ENCODE measurements around the gene ZXDC. TPM values are rescaled to one million over a fixed set of nuclear protein-coding genes. Genes with fewer than 3 reads are reported as not detected.

Gene ZXDC
- total RNA-seq, 1 donor from 2014 or later: 29.4 TPM

GRCh38 chr3:126415661-126416591 lies 59.8 kb downstream of the ZXDC start:
- intact Hi-C loops (cut with micrococcal nuclease): no loop called here
- Mint-ChIP-seq H3K27ac (no peak overlapping the region), H3K27me3 (peaks cover 16% of the 10 kb centered on the region), H3K4me3 (no peak overlapping the region), H3K36me3 (ENCODE audit: low read depth) (no peaks in the 10 kb centered on the region), H3K4me1 (no peaks in the 10 kb centered on the region), H3K9me3 (no peaks in the 10 kb centered on the region)
- no peak for DNase-seq

DNA sequence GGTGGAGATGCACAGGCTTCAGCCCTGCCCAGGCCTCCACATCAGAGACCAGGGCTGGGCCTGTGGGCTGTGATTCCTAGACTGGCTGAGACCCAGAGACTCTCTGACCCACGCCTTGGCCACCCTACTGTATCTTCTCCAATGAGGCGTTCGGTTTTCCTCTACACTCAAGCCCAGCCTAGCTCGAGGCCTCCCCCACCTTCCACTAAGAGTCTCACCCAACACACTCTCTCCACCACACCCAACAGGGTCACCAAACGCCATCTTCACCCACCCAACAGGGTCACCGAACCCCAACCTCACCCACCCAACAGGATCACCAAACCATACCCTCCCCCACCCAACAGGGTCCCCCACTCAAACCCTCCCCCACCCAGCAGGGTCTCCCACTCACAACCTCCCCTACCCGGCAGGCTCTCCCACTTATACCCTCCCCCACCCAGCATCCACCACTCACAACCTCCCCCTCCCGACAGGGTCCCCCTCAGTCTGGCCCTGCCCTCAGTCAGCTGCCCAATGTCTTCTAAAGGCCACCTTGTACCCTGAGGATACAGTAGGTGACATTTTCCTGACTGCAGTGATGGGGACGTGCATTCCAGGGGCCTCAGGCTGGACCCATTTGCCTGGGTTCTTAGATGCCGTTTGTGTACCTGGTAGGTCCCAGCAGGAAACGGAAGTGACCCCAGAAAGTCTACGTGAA lies 60.6 kb downstream of the ZXDC start:
- H3K4me1 Mint-ChIP-seq: no peaks in the 10 kb centered on the region
- no peaks in the 10 kb centered on the region for H3K36me3 Mint-ChIP-seq (ENCODE audit: low read depth)
- no peak overlapping the region for H3K27ac Mint-ChIP-seq
- DNase-seq: no peak
- H3K4me3 Mint-ChIP-seq: no peak overlapping the region
- H3K9me3 Mint-ChIP-seq: no peaks in the 10 kb centered on the region
- peaks cover 19% of the 10 kb centered on the region for H3K27me3 Mint-ChIP-seq
- intact Hi-C loops (cut with micrococcal nuclease): no loop called here

- no peaks in the 10 kb centered on the region for H3K9me3 Mint-ChIP-seq
- no peak for DNase-seq
- no peak overlapping the region for H3K27ac Mint-ChIP-seq
- no peaks in the 10 kb centered on the region for H3K4me1 Mint-ChIP-seq
- peaks cover 19% of the 10 kb centered on the region for H3K27me3 Mint-ChIP-seq
- H3K36me3 Mint-ChIP-seq (ENCODE audit: low read depth): no peaks in the 10 kb centered on the region
- intact Hi-C loops (cut with micrococcal nuclease): no loop called here
- no peak overlapping the region for H3K4me3 Mint-ChIP-seq
Measured at GRCh38 chr3:126414406-126414805, 61.3 kb downstream of the ZXDC start.

GRCh38 chr3:126413693-126414080 lies 62.0 kb downstream of the ZXDC start:
- no peaks in the 10 kb centered on the region for H3K4me1 Mint-ChIP-seq
- H3K27me3 Mint-ChIP-seq: peaks cover 21% of the 10 kb centered on the region
- no peak overlapping the region for H3K27ac Mint-ChIP-seq
- no peak for DNase-seq
- H3K36me3 Mint-ChIP-seq (ENCODE audit: low read depth): no peaks in the 10 kb centered on the region
- H3K9me3 Mint-ChIP-seq: no peaks in the 10 kb centered on the region
- intact Hi-C loops (cut with micrococcal nuclease): no loop called here
- no peak overlapping the region for H3K4me3 Mint-ChIP-seq

DNA sequence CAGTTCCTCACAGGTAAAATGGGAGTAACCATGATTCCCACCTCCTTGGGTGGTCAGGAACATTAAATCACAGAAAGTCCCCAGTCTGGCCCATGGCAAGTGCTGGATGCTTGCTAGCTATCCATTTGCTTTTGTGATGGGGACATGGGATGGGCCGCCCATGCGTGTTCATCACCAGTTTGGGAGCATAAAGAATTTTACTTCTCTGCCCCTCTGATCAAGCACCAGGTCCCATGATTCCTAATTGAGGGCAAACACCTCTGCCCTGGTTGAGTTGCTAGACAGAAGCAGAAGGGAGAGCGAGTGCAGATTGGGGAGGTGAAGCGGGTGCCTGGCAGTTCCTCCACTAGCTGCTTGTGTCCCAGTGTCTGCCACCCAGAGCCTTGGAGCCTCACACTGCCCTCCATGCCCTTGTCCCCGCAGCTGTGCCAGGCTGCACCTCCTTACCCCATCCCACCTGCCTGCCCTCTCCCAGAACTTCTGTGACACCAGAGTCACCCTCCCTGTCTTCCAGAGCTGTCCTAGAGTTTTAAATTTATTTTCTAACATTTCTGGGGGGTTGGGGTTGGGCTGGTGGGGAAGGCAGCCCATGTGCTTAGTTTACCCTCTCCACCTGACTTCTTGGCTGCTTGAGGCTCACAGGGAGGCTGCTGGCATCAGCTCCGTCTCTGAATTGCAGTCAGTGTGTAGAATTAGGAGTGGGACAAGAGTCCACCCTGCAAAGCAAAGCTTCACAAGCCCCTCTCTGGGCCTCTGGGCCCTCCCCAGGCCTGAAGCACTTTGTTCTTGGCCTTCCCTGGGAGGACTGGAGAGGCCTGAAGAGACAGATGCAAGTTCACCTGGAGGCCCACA lies 62.6 kb downstream of the ZXDC start:
- H3K27me3 Mint-ChIP-seq: peaks cover 21% of the 10 kb centered on the region
- H3K36me3 Mint-ChIP-seq (ENCODE audit: low read depth): no peaks in the 10 kb centered on the region
- H3K9me3 Mint-ChIP-seq: no peaks in the 10 kb centered on the region
- H3K4me3 Mint-ChIP-seq: no peak overlapping the region
- no peak overlapping the region for H3K27ac Mint-ChIP-seq
- H3K4me1 Mint-ChIP-seq: no peaks in the 10 kb centered on the region
- intact Hi-C loops (cut with micrococcal nuclease): no loop called here
- no peak for DNase-seq

- Mint-ChIP-seq H3K27ac (no peak overlapping the region), H3K27me3 (peaks cover 19% of the 10 kb centered on the region), H3K4me1 (no peaks in the 10 kb centered on the region), H3K36me3 (ENCODE audit: low read depth) (no peaks in the 10 kb centered on the region), H3K4me3 (no peak overlapping the region), H3K9me3 (no peaks in the 10 kb centered on the region)
- no peak for DNase-seq
- intact Hi-C loops (cut with micrococcal nuclease): no loop called here
Measured at GRCh38 chr3:126408099-126408498, 67.6 kb downstream of the ZXDC start.

DNA sequence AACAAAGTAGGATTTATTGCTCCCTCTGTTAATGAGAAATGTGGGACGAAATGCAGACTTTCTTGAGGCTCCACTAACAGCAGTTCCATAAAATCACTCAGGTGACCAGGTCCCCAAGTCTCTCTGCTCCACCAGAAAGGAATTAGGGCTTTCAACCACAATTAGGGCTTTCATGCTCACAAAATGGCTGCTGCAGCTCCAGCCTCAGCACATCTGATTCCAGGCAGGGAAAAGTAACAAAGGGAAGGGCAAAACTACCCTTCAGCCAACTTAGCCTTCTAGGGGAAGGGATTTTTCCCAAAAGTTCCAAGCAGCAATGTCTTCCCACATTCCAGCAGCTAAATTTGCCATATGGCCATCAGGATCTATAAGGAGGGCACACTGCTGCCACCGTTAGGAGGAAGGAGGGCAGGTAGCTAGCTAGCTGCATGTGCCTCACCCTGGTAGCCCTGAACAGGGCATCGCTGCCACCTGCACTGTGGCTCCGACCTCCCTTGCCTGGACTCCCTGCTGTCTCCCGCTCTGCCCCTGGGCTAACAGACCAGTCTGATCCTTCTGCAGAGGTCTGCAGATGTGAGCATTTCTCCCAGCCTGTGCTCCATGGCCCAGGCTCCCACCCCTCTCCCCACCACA lies 68.2 kb downstream of the ZXDC start:
- DNase-seq: no peak
- H3K4me1 Mint-ChIP-seq: no peaks in the 10 kb centered on the region
- no peaks in the 10 kb centered on the region for H3K36me3 Mint-ChIP-seq (ENCODE audit: low read depth)
- peaks cover 18% of the 10 kb centered on the region for H3K27me3 Mint-ChIP-seq
- H3K27ac Mint-ChIP-seq: no peak overlapping the region
- intact Hi-C loops (cut with micrococcal nuclease): no loop called here
- H3K9me3 Mint-ChIP-seq: no peaks in the 10 kb centered on the region
- H3K4me3 Mint-ChIP-seq: no peak overlapping the region

DNA sequence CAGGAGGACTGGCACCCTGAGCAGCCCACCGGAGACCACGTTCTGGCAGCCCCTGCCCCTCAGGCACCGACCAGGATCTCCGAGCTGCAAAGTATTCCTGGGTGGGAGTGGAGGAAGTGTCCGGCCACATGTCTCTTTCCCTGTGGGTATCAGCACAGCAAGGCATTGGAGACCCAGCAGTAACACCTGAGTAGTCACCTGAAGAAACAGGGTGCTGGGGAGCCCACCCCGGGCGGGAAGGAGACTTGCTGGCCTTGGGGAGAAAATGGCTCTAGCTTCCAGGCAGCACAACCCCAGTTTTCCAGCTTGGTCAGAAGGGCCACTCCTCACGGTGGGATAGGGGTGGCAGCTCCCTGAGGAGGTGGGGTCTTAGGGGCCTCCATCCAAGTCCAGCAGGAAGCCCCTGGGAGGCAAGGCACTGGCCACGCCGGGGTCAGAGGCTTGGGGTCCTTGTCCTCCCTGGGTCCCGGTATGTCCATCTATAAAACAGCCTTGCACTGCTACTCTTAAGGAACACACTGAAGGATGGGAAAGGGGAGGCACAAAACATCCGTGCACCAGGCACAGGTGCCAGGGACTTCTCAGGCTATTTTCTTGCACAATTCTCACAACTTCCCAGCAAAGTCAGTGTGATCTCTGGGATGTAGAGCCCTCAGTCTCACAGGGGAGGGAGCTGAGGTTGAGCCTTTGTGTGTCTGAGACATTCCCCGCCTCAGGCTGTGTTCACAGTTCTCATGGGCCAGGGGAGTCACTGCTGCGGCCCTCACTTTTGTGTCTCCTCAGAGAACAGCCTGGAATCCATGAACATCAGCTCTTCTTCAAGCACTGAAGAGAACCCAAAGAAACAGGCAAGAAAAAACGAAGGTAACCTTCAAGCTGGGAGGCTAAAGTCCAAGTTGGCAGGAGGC lies 69.0 kb downstream of the ZXDC start:
- H3K4me1 Mint-ChIP-seq: no peaks in the 10 kb centered on the region
- H3K4me3 Mint-ChIP-seq: no peak overlapping the region
- H3K27me3 Mint-ChIP-seq: peaks cover 12% of the 10 kb centered on the region
- intact Hi-C loops (cut with micrococcal nuclease): no loop called here
- no peaks in the 10 kb centered on the region for H3K36me3 Mint-ChIP-seq (ENCODE audit: low read depth)
- no peaks in the 10 kb centered on the region for H3K9me3 Mint-ChIP-seq
- H3K27ac Mint-ChIP-seq: no peak overlapping the region
- DNase-seq: no peak

DNA sequence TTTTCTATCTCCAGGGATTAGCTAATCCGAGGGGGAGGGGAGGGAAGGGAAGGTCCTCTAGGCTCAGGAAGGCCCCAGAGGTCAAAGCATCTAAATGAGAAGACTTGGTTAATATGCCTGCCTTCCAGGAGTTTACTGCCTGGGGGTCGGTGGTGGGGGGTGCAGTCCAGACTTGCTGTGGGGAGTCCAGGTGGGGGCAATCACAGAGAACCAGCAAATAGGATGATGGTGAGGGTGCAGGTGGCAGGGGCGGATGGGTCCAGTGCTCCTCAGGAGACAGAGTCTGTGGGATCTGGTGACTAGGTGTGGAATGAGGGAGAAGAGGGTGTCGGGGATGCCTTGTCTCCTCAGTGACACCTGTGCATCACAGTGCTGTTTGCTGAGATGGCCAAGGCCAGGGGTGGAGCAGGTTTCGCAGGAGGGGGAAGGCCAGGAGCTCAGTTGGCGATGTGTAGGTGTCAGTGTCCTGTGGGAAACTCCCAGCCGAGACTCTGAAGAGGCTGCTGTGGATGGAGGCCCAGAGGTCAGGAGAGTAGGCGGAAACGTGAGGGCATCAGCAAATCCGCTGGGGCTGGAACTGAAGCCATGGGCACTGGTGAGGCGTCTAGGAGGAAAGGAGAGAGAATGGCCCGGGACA lies 72.9 kb downstream of the ZXDC start:
- H3K27me3 Mint-ChIP-seq: no peaks in the 10 kb centered on the region
- H3K27ac Mint-ChIP-seq: no peak overlapping the region
- intact Hi-C loops (cut with micrococcal nuclease): no loop called here
- H3K9me3 Mint-ChIP-seq: no peaks in the 10 kb centered on the region
- no peaks in the 10 kb centered on the region for H3K36me3 Mint-ChIP-seq (ENCODE audit: low read depth)
- DNase-seq: no peak
- H3K4me1 Mint-ChIP-seq: no peaks in the 10 kb centered on the region
- no peak overlapping the region for H3K4me3 Mint-ChIP-seq

DNA sequence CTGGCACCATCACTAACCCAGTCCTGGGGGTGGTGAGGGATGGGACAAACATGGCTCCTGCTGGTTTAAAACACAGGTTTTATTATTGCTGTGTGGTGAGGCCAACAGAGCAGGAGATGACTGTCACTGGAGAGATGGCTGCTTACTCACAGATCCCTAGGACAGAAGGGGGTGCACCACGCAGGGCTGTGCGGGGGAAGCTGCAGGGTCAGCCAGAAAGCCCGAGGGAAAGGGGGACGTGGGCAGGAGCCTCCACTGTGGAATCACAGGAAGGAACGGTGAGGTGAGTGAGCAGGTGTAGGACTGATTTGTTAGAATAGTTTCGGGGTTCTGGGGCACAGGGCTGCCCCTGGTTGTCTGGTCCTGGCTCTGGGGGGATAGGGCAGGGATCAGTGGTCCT lies 73.5 kb downstream of the ZXDC start:
- H3K9me3 Mint-ChIP-seq: no peaks in the 10 kb centered on the region
- no peaks in the 10 kb centered on the region for H3K4me1 Mint-ChIP-seq
- H3K36me3 Mint-ChIP-seq (ENCODE audit: low read depth): no peaks in the 10 kb centered on the region
- no peak overlapping the region for H3K27ac Mint-ChIP-seq
- intact Hi-C loops (cut with micrococcal nuclease): no loop called here
- no peak overlapping the region for H3K4me3 Mint-ChIP-seq
- no peaks in the 10 kb centered on the region for H3K27me3 Mint-ChIP-seq
- DNase-seq: no peak

DNA sequence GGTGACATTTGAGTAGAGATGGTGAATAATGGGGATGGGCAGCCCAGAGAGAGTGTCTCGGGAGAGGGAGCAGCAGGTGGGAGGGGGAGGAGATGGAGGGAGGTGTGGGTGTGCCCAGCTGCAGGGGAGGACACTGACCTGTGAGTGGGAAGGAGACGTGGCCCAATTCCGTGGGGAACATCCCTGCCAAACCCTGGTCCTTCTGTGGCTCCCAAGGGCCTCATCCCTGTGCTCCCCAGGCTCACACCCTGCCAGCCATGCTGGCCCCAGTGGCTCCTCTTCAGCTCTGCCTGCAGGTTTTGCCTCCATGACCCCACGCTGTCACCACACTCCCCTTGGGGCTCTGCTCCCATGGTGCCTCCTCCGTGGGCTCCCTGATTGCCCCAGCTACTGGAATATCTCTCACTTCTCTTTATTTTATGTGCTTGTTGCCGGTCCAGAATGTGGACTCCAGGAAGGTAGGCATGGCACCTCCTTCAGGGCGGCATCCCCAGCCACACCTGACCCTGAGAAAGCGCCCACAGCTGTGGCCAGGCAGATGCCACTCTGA lies 74.0 kb downstream of the ZXDC start:
- no peak overlapping the region for H3K4me3 Mint-ChIP-seq
- no peaks in the 10 kb centered on the region for H3K27me3 Mint-ChIP-seq
- no peak overlapping the region for H3K27ac Mint-ChIP-seq
- H3K4me1 Mint-ChIP-seq: no peaks in the 10 kb centered on the region
- H3K36me3 Mint-ChIP-seq (ENCODE audit: low read depth): no peaks in the 10 kb centered on the region
- intact Hi-C loops (cut with micrococcal nuclease): no loop called here
- no peaks in the 10 kb centered on the region for H3K9me3 Mint-ChIP-seq
- DNase-seq: no peak

- Mint-ChIP-seq H3K27ac (no peak overlapping the region), H3K4me3 (no peak overlapping the region), H3K9me3 (no peaks in the 10 kb centered on the region), H3K4me1 (no peaks in the 10 kb centered on the region), H3K27me3 (peaks cover 8% of the 10 kb centered on the region), H3K36me3 (ENCODE audit: low read depth) (no peaks in the 10 kb centered on the region)
- no peak for DNase-seq
- intact Hi-C loops (cut with micrococcal nuclease): no loop called here
Measured at GRCh38 chr3:126399756-126400155, 75.9 kb downstream of the ZXDC start.

All from activated CD4-positive, alpha-beta T cell treated with anti-CD3 and anti-CD28 coated beads, Interleukin-2, amount 10 ng/mL, durations not matched to agents 24 days and 14 days (primary cell).